Esophagus squamous epithelium (tissue), 4 donors: ENCODE results near the gene CLIC1.

Source experiments
- CTCF ChIP-seq, 6 experiments: fragments of 450-650 bp in 4 of 6; fragments of 200-600 bp in 2 of 6; sonication (generic) in 2 of 6; IDR thresholded peaks; one replicate each; pipeline ENCODE4 v1.5.1; 2016 to 2019; ENCODE audit warnings: antibody characterized with exemption in 6 of 6, mild to moderate bottlenecking in 4 of 6, moderate library complexity in 4 of 6
- POLR2A ChIP-seq, 4 donors: fragments of 450-650 bp; IDR thresholded peaks; one replicate each; pipeline ENCODE4 v1.6.1; 2017; ENCODE audit warnings: antibody characterized with exemption in 4 of 4, mild to moderate bottlenecking in 4 of 4, moderate library complexity in 3 of 4

GRCh38 chr6:31686483-31686882 is 49.8 kb downstream of the CLIC1 start:
- TF ChIP-seq CTCF (IDR thresholded peaks at IDR 0.05) (no peak), POLR2A (IDR thresholded peaks at IDR 0.05) (no peak)
